ENCODE measurements around the gene STRAP.
A peak's percentile ranks its signal among the peaks of the same experiment; 100 is the strongest.

The STRAP gene

DNA sequence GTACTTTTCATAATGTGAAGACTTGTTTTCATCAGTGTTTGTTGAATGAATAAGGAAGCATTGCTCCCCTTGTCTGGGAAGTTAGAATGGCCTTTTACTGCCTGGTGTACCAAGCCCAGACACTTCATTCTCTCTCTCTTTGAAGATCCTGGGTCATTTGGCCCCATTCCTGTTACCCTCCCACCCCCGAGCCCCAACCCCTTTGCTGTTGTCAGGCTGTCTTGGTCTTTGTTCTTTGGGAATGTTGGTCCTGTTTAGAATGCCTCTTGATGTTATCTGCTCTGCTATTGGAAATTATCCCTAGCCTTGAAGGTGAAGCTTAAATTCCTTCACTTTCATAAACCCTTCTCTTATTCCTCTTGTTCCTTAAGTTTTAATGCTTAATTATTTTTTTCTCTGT is 42.8 kb downstream of the STRAP start:
- peaks cover 7% of the 10 kb centered on the region for H3K4me1 ChIP-seq
- H3K9me3 ChIP-seq (ENCODE audit: control insufficient read depth, low read length) = no peaks in the 10 kb centered on the region
- no peak overlapping the region for H3K4me2 ChIP-seq (ENCODE audit: low read length)
- no peaks in the 10 kb centered on the region for H3K27me3 ChIP-seq (ENCODE audit: control insufficient read depth, insufficient read depth, low read length)
- H2AFZ ChIP-seq = no peak overlapping the region
- H3K4me3 ChIP-seq (ENCODE audit: low read depth, low read length) = no peak overlapping the region
- H3K27ac ChIP-seq = no peak overlapping the region
- no peaks in the 10 kb centered on the region for H3K36me3 ChIP-seq (ENCODE audit: control insufficient read depth, insufficient read depth, low read length)
- peaks cover 8% of the 10 kb centered on the region for H3K79me2 ChIP-seq
- TF ChIP-seq, protein P1, sequence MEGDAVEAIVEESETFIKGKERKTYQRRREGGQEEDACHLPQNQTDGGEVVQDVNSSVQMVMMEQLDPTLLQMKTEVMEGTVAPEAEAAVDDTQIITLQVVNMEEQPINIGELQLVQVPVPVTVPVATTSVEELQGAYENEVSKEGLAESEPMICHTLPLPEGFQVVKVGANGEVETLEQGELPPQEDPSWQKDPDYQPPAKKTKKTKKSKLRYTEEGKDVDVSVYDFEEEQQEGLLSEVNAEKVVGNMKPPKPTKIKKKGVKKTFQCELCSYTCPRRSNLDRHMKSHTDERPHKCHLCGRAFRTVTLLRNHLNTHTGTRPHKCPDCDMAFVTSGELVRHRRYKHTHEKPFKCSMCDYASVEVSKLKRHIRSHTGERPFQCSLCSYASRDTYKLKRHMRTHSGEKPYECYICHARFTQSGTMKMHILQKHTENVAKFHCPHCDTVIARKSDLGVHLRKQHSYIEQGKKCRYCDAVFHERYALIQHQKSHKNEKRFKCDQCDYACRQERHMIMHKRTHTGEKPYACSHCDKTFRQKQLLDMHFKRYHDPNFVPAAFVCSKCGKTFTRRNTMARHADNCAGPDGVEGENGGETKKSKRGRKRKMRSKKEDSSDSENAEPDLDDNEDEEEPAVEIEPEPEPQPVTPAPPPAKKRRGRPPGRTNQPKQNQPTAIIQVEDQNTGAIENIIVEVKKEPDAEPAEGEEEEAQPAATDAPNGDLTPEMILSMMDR (IDR thresholded peaks at IDR 0.05) = no peak
- no peak overlapping the region for H3K9ac ChIP-seq

DNA sequence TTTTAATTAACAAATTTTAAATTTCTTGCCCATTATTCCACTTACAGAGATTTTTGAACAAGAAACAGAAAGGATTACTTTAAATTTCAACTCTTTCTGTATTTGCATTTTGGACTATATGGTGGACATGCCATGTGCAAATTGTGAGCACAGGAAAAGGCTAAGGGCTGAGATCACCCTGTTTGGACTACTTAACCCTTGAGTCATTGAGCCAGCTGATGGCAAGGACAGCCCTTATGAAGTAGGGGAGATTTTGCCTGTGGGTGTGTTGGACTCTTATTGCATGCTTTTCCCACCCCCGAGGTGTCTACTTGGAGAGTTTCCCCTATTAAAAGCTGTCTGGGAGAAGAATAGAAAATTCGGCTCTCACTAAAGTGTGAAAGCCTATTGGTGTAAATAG is 46.2 kb downstream of the STRAP start:
- Histone ChIP-seq H3K4me2 (ENCODE audit: low read length) (no peak overlapping the region), H3K4me3 (ENCODE audit: low read depth, low read length) (no peak overlapping the region), H3K9me3 (ENCODE audit: control insufficient read depth, low read length) (no peaks in the 10 kb centered on the region), H3K9ac (no peak overlapping the region), H3K4me1 (peaks cover 7% of the 10 kb centered on the region), H3K79me2 (no peaks in the 10 kb centered on the region), H2AFZ (peak overlapping the region; percentile 23), H3K27ac (no peak overlapping the region), H3K27me3 (ENCODE audit: control insufficient read depth, insufficient read depth, low read length) (no peaks in the 10 kb centered on the region), H3K36me3 (ENCODE audit: control insufficient read depth, insufficient read depth, low read length) (no peaks in the 10 kb centered on the region)
- TF ChIP-seq, protein P1 (IDR thresholded peaks at IDR 0.05) = no peak

DNA sequence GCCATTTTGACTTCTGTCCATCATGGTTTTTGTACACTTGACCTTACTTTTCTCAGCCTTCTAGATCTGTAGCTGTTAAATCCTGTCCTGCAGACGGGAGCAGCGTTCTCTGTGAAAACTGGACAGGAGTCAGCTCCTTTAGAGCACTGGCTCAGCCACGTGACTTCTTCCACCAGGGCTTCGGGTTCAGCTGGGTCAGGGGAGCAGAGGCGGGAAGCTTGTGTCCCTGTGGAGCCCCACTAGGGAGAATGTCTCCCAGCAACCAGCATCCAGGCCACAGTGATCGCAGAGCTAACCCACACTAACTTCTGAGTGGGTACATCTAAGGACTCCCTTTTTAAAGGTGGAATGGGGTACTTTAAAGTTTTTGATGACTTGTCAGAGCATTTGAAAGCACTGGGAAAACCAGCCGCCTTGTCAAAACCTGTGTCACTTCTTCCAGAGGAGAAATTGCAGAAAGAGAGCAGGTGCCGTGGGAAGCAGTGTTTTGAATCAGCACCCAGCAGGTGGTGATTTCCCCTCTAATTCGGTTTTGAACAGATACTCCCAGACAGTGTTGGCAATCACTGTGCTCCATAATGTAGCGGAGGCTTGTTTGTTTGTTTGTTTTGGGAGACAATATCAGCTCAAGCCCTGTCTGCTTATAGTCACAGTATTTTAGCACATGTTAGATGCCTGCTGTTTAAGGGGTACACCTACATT is 46.8 kb downstream of the STRAP start:
- TF ChIP-seq, protein P1 (IDR thresholded peaks at IDR 0.05) = no peak
- H3K79me2 ChIP-seq = no peaks in the 10 kb centered on the region
- peaks cover 7% of the 10 kb centered on the region for H3K4me1 ChIP-seq
- peak overlapping the region; percentile 23 for H2AFZ ChIP-seq
- no peak overlapping the region for H3K27ac ChIP-seq
- H3K9ac ChIP-seq = no peak overlapping the region
- no peaks in the 10 kb centered on the region for H3K9me3 ChIP-seq (ENCODE audit: control insufficient read depth, low read length)
- H3K4me3 ChIP-seq (ENCODE audit: low read depth, low read length) = no peak overlapping the region
- no peaks in the 10 kb centered on the region for H3K27me3 ChIP-seq (ENCODE audit: control insufficient read depth, insufficient read depth, low read length)
- H3K4me2 ChIP-seq (ENCODE audit: low read length) = no peak overlapping the region
- no peaks in the 10 kb centered on the region for H3K36me3 ChIP-seq (ENCODE audit: control insufficient read depth, insufficient read depth, low read length)

DNA sequence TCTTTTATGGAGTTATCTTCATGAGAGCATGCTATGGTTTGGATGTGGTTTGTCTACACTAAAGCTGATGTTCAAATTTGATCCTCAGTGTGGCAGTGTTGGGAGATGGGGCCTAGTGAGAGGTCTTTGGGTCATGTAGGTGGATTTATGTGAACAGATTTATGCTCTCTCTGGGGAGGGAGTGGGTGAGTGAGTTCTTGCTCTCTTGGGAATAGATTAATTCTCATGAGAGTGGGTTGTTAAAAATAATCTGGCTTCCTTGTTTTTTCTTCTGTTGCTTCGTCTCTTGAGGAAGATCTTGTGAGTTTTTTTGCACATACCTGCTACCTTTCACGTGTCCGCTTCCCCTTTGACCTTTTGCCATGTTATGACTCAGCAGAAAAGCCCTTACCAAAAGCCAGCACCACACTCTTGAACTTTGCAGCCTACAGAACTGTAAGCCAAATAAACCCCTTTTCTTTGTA is 49.4 kb downstream of the STRAP start:
- Histone ChIP-seq H3K9me3 (ENCODE audit: control insufficient read depth, low read length) (no peaks in the 10 kb centered on the region), H3K9ac (no peak overlapping the region), H3K36me3 (ENCODE audit: control insufficient read depth, insufficient read depth, low read length) (no peaks in the 10 kb centered on the region), H3K4me1 (peaks cover 7% of the 10 kb centered on the region), H2AFZ (no peak overlapping the region), H3K4me2 (ENCODE audit: low read length) (no peak overlapping the region), H3K27ac (no peak overlapping the region), H3K4me3 (ENCODE audit: low read depth, low read length) (no peak overlapping the region), H3K27me3 (ENCODE audit: control insufficient read depth, insufficient read depth, low read length) (no peaks in the 10 kb centered on the region), H3K79me2 (no peaks in the 10 kb centered on the region)
- TF ChIP-seq, protein P1 (IDR thresholded peaks at IDR 0.05) = no peak

DNA sequence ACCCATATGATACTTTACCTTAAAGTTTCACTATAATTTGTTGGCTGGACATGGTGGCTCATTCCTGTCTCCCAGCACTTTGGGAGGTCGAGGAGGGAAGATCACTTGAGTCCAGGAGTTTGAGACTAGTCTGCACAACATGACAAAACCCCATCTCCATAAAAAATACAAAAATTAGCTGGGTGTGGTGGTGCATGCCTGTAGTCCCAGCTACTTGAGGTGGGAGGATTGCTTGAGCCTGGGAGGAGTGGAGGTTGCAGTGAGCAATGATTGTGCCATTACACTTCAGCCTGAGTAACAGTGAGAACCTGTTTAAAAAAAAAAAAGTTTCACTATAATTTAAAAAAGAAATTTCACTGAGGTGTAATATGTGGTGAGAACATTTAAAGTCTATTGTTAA is 50.1 kb downstream of the STRAP start:
- H3K9ac ChIP-seq = no peak overlapping the region
- no peak overlapping the region for H3K4me3 ChIP-seq (ENCODE audit: low read depth, low read length)
- H3K4me1 ChIP-seq = peaks cover 7% of the 10 kb centered on the region
- H3K9me3 ChIP-seq (ENCODE audit: control insufficient read depth, low read length) = no peaks in the 10 kb centered on the region
- H3K27ac ChIP-seq = no peak overlapping the region
- TF ChIP-seq, protein P1 (IDR thresholded peaks at IDR 0.05) = no peak
- H2AFZ ChIP-seq = no peak overlapping the region
- H3K27me3 ChIP-seq (ENCODE audit: control insufficient read depth, insufficient read depth, low read length) = no peaks in the 10 kb centered on the region
- no peaks in the 10 kb centered on the region for H3K79me2 ChIP-seq
- no peaks in the 10 kb centered on the region for H3K36me3 ChIP-seq (ENCODE audit: control insufficient read depth, insufficient read depth, low read length)
- H3K4me2 ChIP-seq (ENCODE audit: low read length) = no peak overlapping the region

All from parathyroid adenoma (tissue), 2 donors.